HG03108 (cell line): Measurements from ENCODE around the gene WSB1.

Experiments used
- ATAC-seq: cut with Tn5 transposase; IDR thresholded peaks from one replicate; pipeline ENCODE4 v1.9.1; 2021; ENCODE audit warnings: moderate library complexity; ENCODE audit not compliant: unreplicated experiment

The WSB1 gene

DNA sequence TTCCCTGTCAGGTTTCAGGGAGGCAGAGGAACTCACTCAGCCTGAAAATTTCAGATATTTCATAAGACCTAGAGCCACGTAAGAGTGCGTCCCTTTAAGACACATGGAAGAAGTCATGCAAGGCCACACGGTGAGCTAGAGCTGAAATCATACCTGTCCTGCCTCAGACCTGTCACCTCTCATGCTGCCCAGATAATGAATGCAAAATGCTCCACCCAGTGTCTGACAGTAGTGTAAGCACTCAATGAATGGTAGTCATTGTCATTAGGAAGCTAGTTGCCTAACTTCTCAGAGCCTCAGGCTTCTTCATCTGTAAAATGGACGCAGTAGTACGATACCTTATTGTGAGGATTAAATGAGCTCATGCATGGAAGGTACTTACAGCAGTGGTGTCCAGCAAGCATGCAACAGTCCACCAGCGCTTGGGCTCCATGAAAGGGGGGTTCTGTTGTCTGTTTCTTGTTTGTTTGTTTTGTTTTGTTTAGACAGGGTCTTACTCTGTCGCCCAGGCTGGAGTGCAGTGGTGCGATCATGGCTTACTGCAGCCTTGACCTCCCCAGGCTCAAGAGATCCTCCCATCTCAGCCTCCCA is 60.7 kb downstream of the WSB1 start:
- no peak for ATAC-seq

GRCh38 chr17:27355419-27355818 is 61.5 kb downstream of the WSB1 start:
- ATAC-seq, result no peak

- no peak for ATAC-seq
Observed at GRCh38 chr17:27356091-27356705, 62.3 kb downstream of the WSB1 start.

GRCh38 chr17:27357236-27357635 is 63.3 kb downstream of the WSB1 start:
- ATAC-seq, result no peak

GRCh38 chr17:27360507-27360906 is 66.6 kb downstream of the WSB1 start:
- no peak for ATAC-seq

DNA sequence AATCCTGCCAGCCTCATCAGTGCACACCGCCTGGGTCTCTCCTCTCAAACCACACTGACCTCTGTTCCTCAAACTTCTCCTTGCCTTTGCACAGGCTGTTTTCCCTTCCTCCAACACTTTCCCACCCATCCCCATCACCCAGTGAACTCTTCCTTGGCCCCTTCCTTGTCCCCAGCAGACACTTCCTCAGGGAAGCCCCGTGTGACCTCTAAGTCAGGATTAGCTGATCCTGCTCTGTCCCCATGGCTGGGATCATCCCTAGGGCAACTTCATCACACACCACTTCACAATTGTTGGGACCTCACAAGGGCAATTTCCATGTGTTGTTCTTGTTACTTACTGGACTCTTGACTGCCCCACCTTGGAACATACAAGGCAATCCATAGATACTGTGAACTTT is 67.8 kb downstream of the WSB1 start:
- ATAC-seq, result no peak

GRCh38 chr17:27362503-27362902 is 68.6 kb downstream of the WSB1 start:
- ATAC-seq, result no peak

DNA sequence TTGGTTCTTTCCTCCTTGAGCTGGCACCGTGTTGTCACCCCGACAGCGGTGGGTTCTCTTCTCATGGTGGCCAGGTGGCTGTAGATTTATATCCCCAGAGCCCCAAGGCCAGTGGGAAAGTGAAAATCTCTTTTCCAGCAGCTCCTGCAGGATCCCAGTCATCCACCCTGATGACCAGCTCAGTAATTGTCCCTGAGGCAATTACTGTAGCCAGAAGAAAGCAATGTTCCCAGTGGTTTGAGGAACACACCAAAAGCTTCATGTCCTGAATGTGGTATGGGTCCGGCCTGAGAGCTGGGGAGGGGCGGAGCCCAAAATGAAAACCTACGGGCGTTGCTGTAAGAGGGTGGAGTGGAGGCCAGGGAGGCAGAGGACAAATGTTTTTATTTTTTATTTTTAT is 69.0 kb downstream of the WSB1 start:
- ATAC-seq, result no peak

DNA sequence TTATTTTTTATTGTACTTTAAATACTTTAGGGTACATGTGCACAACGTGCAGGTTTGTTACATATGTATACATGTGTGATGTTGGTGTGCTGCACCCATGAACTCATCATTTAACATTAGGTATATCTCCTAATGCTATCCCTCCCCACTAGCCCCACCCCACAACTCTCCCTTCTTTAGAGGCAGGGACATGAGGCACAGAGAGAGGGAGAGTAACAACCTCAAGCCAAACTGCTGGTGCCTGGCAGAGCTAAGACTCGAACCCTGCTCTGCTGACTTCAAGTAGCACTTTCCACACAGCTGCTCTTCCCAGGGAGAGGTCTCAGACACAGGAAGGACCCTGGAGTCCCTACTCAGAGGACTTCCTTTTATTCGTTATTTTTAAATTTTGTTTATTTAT is 69.4 kb downstream of the WSB1 start:
- no peak for ATAC-seq
